ENCODE results near the gene CBLN4.

DNA sequence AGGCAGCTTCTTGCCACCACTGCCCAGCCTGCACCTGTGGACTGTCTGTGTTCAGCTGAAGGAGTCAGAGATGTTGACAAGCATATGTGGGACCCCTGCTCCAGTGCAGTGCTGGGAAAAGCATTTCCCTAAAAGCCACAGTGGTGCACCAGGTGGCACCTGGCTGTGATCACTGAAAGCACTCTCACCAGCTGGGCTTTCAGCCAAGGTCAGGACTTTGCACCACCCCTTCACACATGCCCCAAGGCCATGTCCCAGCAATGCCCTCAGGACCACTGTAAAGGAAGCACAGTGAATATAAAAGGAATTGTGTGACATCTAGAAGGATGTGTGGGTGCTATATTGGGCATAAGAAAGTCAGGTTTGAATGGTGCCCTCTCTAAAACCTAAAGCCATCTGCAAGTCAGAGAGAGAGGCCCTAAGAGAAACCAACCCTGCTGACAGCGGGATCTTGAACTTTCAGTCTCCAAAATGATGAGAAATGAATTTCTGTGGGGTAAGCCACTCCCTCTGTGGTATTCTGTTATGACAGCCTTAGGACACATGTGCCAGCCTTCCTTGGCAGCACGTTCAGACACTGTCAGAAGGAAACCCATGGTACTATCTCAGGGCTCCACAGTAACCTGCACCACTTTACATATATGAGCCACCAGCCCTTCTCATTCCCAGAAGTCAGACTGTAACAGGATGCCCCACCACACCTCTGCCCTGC, 30.7 kb downstream of the CBLN4 start:
- TF ChIP-seq POLR2A (IDR thresholded peaks at IDR 0.05) (no peak), CTCF (IDR thresholded peaks at IDR 0.05) (no peak)

Measured in lower leg skin (tissue), 3 donors.